Smooth muscle cell (in vitro differentiated cells): ENCODE results near the gene CDH20. TPM values are rescaled to one million over a fixed set of nuclear protein-coding genes. Genes with fewer than 3 reads are reported as not detected.

Source experiments
- DNase-seq: peaks from one replicate; lab custom pipeline; 2025; ENCODE audit not compliant: unreplicated experiment; lab: John Stamatoyannopoulos, UW
- H2AFZ ChIP-seq: fragments of 200-600 bp; sonication (generic); 2 replicates; pipeline ENCODE4 v1.6.0; 2016; ENCODE audit warnings: antibody characterized with exemption, low read depth, mild to moderate bottlenecking
- H3F3A ChIP-seq: fragments of 200-600 bp; sonication (generic); 2 replicates; pipeline ENCODE4 v1.6.0; 2017; ENCODE audit warnings: antibody characterized with exemption, low read depth
- H3K27ac ChIP-seq: fragments of 200-600 bp; sonication (generic); 2 replicates; pipeline ENCODE4 v1.5.1; 2016; ENCODE audit warnings: low read depth, mild to moderate bottlenecking
- H3K27me3 ChIP-seq: fragments of 200-600 bp; sonication (generic); 2 replicates; pipeline ENCODE4 v1.6.1; 2016; ENCODE audit warnings: low read depth, mild to moderate bottlenecking
- H3K36me3 ChIP-seq: fragments of 200-600 bp; sonication (generic); 2 replicates; pipeline ENCODE4 v1.5.1; 2016; ENCODE audit warnings: low read depth
- H3K4me1 ChIP-seq: fragments of 200-600 bp; sonication (generic); 2 replicates; pipeline ENCODE4 v1.5.1; 2016; ENCODE audit warnings: low read depth
- H3K4me2 ChIP-seq: fragments of 200-600 bp; sonication (generic); 2 replicates; pipeline ENCODE4 v1.6.0; 2016; ENCODE audit warnings: mild to moderate bottlenecking
- H3K4me3 ChIP-seq: fragments of 200-600 bp; sonication (generic); 2 replicates; pipeline ENCODE4 v1.5.1; 2016; ENCODE audit warnings: mild to moderate bottlenecking
- H3K79me2 ChIP-seq: fragments of 200-600 bp; sonication (generic); 2 replicates; pipeline ENCODE4 v1.6.0; 2016; ENCODE audit warnings: low read depth, mild to moderate bottlenecking
- H3K9ac ChIP-seq: fragments of 200-600 bp; sonication (generic); 2 replicates; pipeline ENCODE4 v1.6.0; 2016; ENCODE audit warnings: low read depth
- H3K9me3 ChIP-seq: fragments of 200-600 bp; sonication (generic); replicated peaks from 2 replicates; pipeline ENCODE4 v1.5.1; 2016; ENCODE audit warnings: low read depth
- H4K20me1 ChIP-seq: fragments of 200-600 bp; sonication (generic); 2 replicates; pipeline ENCODE4 v1.6.0; 2016; ENCODE audit warnings: low read depth
- WGBS: methylation state at CpG from one replicate; pipeline ENCODE4 v1.1.7; 2016; ENCODE audit warnings: low lambda C conversion rate; 5-methylcytosine and 5-hydroxymethylcytosine counted together
- polyA plus RNA-seq: library from polyadenylated mRNA; unstranded; fragments of >200 nt; fragmentation: Nextera tagmentation; extraction: Ambion mirVana; gene quantifications from 2 replicates; pipeline ENCODE4 v1.2.1, GENCODE V29; 2016
- total RNA-seq: library from RNA; depleted of rRNA; stranded (reverse); fragments of >200 nt; gene quantifications from 2 replicates; pipeline ENCODE4 v1.2.3, GENCODE V29; 2014
- TF ChIP-seq, protein P1 (sequence below): fragments of 200-600 bp; sonication (generic); IDR thresholded peaks from 2 replicates; pipeline ENCODE4 v1.5.1; 2017; ENCODE audit warnings: borderline replicate concordance, mild to moderate bottlenecking, antibody characterized with exemption; ENCODE audit not compliant: insufficient read depth, poor library complexity, severe bottlenecking

The CDH20 gene
- total and polyA plus RNA-seq, 2 experiments from 2014 or later = 0.10 TPM; not detected in 1

DNA sequence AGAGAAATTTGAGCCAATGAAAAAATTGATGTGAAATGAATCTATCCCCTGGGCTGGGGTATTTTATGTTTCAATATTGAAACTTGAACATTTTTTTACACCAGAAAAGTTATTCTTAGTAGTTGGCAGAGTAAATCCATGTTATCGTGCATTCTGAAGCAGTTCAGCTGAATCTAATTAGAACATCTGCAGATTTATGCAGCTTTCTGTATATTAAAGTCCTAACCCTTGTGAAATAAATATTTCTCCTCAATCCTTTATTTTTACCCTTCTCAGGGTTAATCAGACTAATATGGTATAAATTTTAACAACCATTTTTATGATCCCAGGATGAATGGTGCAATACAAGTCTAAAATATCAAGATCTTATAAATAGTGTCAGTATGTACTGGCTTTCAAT, 69.5 kb downstream of the CDH20 start:
- no peaks in the 10 kb centered on the region for H3K36me3 ChIP-seq
- H3K27me3 ChIP-seq = no peaks in the 10 kb centered on the region
- no peaks in the 10 kb centered on the region for H3K4me1 ChIP-seq
- H2AFZ ChIP-seq = no peak overlapping the region
- no peaks in the 10 kb centered on the region for H3F3A ChIP-seq
- no peaks in the 10 kb centered on the region for H4K20me1 ChIP-seq
- no peaks in the 10 kb centered on the region for H3K9me3 ChIP-seq
- no peak overlapping the region for H3K4me3 ChIP-seq
- H3K27ac ChIP-seq = no peak overlapping the region
- DNase-seq = no peak
- H3K79me2 ChIP-seq = no peaks in the 10 kb centered on the region
- TF ChIP-seq, protein P1, sequence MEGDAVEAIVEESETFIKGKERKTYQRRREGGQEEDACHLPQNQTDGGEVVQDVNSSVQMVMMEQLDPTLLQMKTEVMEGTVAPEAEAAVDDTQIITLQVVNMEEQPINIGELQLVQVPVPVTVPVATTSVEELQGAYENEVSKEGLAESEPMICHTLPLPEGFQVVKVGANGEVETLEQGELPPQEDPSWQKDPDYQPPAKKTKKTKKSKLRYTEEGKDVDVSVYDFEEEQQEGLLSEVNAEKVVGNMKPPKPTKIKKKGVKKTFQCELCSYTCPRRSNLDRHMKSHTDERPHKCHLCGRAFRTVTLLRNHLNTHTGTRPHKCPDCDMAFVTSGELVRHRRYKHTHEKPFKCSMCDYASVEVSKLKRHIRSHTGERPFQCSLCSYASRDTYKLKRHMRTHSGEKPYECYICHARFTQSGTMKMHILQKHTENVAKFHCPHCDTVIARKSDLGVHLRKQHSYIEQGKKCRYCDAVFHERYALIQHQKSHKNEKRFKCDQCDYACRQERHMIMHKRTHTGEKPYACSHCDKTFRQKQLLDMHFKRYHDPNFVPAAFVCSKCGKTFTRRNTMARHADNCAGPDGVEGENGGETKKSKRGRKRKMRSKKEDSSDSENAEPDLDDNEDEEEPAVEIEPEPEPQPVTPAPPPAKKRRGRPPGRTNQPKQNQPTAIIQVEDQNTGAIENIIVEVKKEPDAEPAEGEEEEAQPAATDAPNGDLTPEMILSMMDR = no peak
- 87% methylated on average over 1 of the region's 1 CpG for WGBS
- no peak overlapping the region for H3K4me2 ChIP-seq
- H3K9ac ChIP-seq = no peak overlapping the region

GRCh38 chr18:61413396-61413795, 80.2 kb downstream of the CDH20 start:
- H3K79me2 ChIP-seq = no peaks in the 10 kb centered on the region
- WGBS = 92% methylated on average over 1 of the region's 1 CpG
- H3K9ac ChIP-seq = no peak overlapping the region
- H3K4me1 ChIP-seq = no peaks in the 10 kb centered on the region
- no peaks in the 10 kb centered on the region for H3K9me3 ChIP-seq
- no peak for DNase-seq
- TF ChIP-seq, protein P1 = no peak
- no peaks in the 10 kb centered on the region for H4K20me1 ChIP-seq
- no peaks in the 10 kb centered on the region for H3K27me3 ChIP-seq
- no peak overlapping the region for H3K4me2 ChIP-seq
- H3K36me3 ChIP-seq = no peaks in the 10 kb centered on the region
- no peaks in the 10 kb centered on the region for H3F3A ChIP-seq
- no peak overlapping the region for H2AFZ ChIP-seq
- no peak overlapping the region for H3K27ac ChIP-seq
- no peak overlapping the region for H3K4me3 ChIP-seq

DNA sequence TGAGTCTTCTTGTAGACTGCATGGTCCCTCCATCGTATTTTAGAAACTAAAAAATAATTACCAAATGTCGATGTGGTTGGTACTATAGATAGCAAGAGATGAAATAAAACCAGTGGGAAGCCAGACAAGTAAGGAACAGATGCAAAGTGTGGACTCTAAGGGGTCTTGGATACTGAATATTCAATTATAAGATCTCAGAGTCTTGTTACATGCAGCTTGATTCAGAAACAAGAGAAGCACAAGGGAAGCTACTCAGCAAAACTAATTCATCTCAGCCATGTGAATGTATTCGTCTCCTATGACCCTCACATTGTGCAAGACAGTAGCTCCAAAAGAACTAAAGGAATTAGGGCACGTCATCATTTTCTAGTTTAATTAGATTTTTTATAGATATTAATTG, 80.9 kb downstream of the CDH20 start:
- TF ChIP-seq, protein P1 = no peak
- H3K36me3 ChIP-seq = no peaks in the 10 kb centered on the region
- no peaks in the 10 kb centered on the region for H3K79me2 ChIP-seq
- WGBS = 90% methylated on average over 4 of the region's 4 CpGs
- H3K27me3 ChIP-seq = no peaks in the 10 kb centered on the region
- no peaks in the 10 kb centered on the region for H4K20me1 ChIP-seq
- H3K9me3 ChIP-seq = no peaks in the 10 kb centered on the region
- H3K4me2 ChIP-seq = no peak overlapping the region
- no peak overlapping the region for H3K9ac ChIP-seq
- no peak for DNase-seq
- no peaks in the 10 kb centered on the region for H3F3A ChIP-seq
- H2AFZ ChIP-seq = no peak overlapping the region
- no peak overlapping the region for H3K4me3 ChIP-seq
- no peaks in the 10 kb centered on the region for H3K4me1 ChIP-seq
- H3K27ac ChIP-seq = no peak overlapping the region

- Histone ChIP-seq H3K4me1 (no peaks in the 10 kb centered on the region), H3F3A (no peaks in the 10 kb centered on the region), H3K4me2 (no peak overlapping the region), H4K20me1 (no peaks in the 10 kb centered on the region), H3K27ac (no peak overlapping the region), H3K36me3 (no peaks in the 10 kb centered on the region), H3K9ac (no peak overlapping the region), H3K79me2 (no peaks in the 10 kb centered on the region), H3K4me3 (no peak overlapping the region), H3K9me3 (no peaks in the 10 kb centered on the region), H3K27me3 (no peaks in the 10 kb centered on the region), H2AFZ (no peak overlapping the region)
- TF ChIP-seq, protein P1 = no peak
- WGBS = 97% methylated on average over 1 of the region's 1 CpG
- no peak for DNase-seq
Observed at GRCh38 chr18:61419763-61420162, 86.5 kb downstream of the CDH20 start.
